HEK293 (cell line): ENCODE data around the gene OSBP2.

Experiments
- CTCF ChIA-PET: fragments of 350-600 bp; formaldehyde crosslinking; extraction: SDS; loops from one replicate; lab custom pipeline; 2021; ENCODE audit warnings: antibody characterized with exemption; lab: Yijun Ruan, JAX
- POLR2A ChIA-PET: fragments of 300-600 bp; formaldehyde crosslinking; extraction: SDS; loops from one replicate; lab custom pipeline; 2020; ENCODE audit warnings: antibody characterized with exemption, inconsistent platforms; lab: Yijun Ruan, JAX
- H3K27ac ChIP-seq: fragments of 200-500 bp; sonication (Bioruptor generic); 2 replicates; pipeline ENCODE4 v1.5.1; 2014; ENCODE audit warnings: low read depth, low read length, control low read depth, inconsistent platforms; ENCODE audit errors: extremely low read depth
- H3K36me3 ChIP-seq, 2 experiments: fragments of 200-500 bp in 1 of 2; sonication (Bioruptor generic) in 1 of 2; 1 replicate in 1 of 2; 2 replicates in 1 of 2; pipeline ENCODE4 v1.5.1; 2014 to 2017; ENCODE audit warnings: inconsistent platforms in 2 of 2, low read length in 2 of 2; ENCODE audit not compliant: control insufficient read depth in 2 of 2, insufficient read depth in 1 of 2
- H3K4me1 ChIP-seq: fragments of 200-500 bp; sonication (Bioruptor generic); 2 replicates; pipeline ENCODE4 v1.5.1; 2014; ENCODE audit warnings: mild to moderate bottlenecking, low read length, inconsistent platforms; ENCODE audit not compliant: control insufficient read depth, insufficient read depth
- H3K4me3 ChIP-seq: 2 replicates; pipeline ENCODE4 v1.5.1; 2011; ENCODE audit warnings: low read depth, mild to moderate bottlenecking, control low read depth, low read length, moderate library complexity
- H3K9me3 ChIP-seq: fragments of 200-500 bp; sonication (Bioruptor generic); 2 replicates; pipeline ENCODE4 v1.5.1; 2014; ENCODE audit warnings: low read depth, low read length, inconsistent platforms; ENCODE audit not compliant: control insufficient read depth, insufficient read depth
- CTCF ChIP-seq: fragments of 450-650 bp; formaldehyde crosslinking; IDR thresholded peaks from 2 replicates; pipeline ENCODE4 v1.5.1; 2016; ENCODE audit warnings: missing biosample characterization, missing genetic modification characterization
- HOXD13 ChIP-seq: sonication (generic); formaldehyde crosslinking; IDR thresholded peaks from 2 replicates; pipeline ENCODE4 v1.8.0; 2022; ENCODE audit warnings: missing genetic modification reagents, borderline replicate concordance
- KLF10 ChIP-seq: fragments of 450-650 bp; IDR thresholded peaks from 2 replicates; pipeline ENCODE4 v1.5.1; 2018; ENCODE audit warnings: missing biosample characterization, mild to moderate bottlenecking, missing genetic modification characterization
- MYNN ChIP-seq: fragments of 450-650 bp; formaldehyde crosslinking; IDR thresholded peaks from 2 replicates; pipeline ENCODE4 v1.5.1; 2016; ENCODE audit warnings: missing biosample characterization, missing genetic modification characterization, borderline replicate concordance
- OVOL3 ChIP-seq: fragments of 450-650 bp; formaldehyde crosslinking; IDR thresholded peaks from 2 replicates; pipeline ENCODE4 v1.5.1; 2016; ENCODE audit warnings: missing biosample characterization, missing genetic modification characterization
- PRDM1 ChIP-seq: fragments of 450-650 bp; formaldehyde crosslinking; IDR thresholded peaks from 2 replicates; pipeline ENCODE4; 2016; ENCODE audit warnings: missing biosample characterization, missing genetic modification characterization
- REST ChIP-seq: fragments of 450-650 bp; formaldehyde crosslinking; IDR thresholded peaks from 2 replicates; pipeline ENCODE4 v1.5.1; 2016; ENCODE audit warnings: missing biosample characterization, missing genetic modification characterization
- SALL2 ChIP-seq: fragments of 450-650 bp; formaldehyde crosslinking; IDR thresholded peaks from 2 replicates; pipeline ENCODE4 v1.5.0; 2017; ENCODE audit warnings: missing biosample characterization, mild to moderate bottlenecking, missing genetic modification characterization, borderline replicate concordance
- SCRT1 ChIP-seq: fragments of 450-650 bp; formaldehyde crosslinking; IDR thresholded peaks from 2 replicates; pipeline ENCODE4 v1.5.1; 2016; ENCODE audit warnings: missing biosample characterization, missing genetic modification characterization, borderline replicate concordance
- TSHZ1 ChIP-seq: fragments of 450-650 bp; formaldehyde crosslinking; IDR thresholded peaks from 2 replicates; pipeline ENCODE4 v1.5.1; 2016; ENCODE audit warnings: missing biosample characterization, missing genetic modification characterization, borderline replicate concordance
- ZIC2 ChIP-seq: fragments of 450-650 bp; formaldehyde crosslinking; IDR thresholded peaks from 2 replicates; pipeline ENCODE4 v1.5.1; 2016; ENCODE audit warnings: missing biosample characterization, missing genetic modification characterization
- ZNF148 ChIP-seq: fragments of 450-650 bp; formaldehyde crosslinking; IDR thresholded peaks from 2 replicates; pipeline ENCODE4 v1.5.0; 2017; ENCODE audit warnings: missing biosample characterization, missing genetic modification characterization, borderline replicate concordance
- ZNF26 ChIP-seq: fragments of 450-650 bp; formaldehyde crosslinking; IDR thresholded peaks from 2 replicates; pipeline ENCODE4 v1.5.1; 2016; ENCODE audit warnings: missing biosample characterization, missing genetic modification characterization
- ZNF366 ChIP-seq: fragments of 450-650 bp; formaldehyde crosslinking; conservative IDR thresholded peaks from 2 replicates; pipeline ENCODE4 v1.5.1; 2016; ENCODE audit warnings: missing biosample characterization, missing genetic modification characterization
- ZNF48 ChIP-seq: fragments of 450-650 bp; formaldehyde crosslinking; IDR thresholded peaks from 2 replicates; pipeline ENCODE4 v1.5.1; 2016; ENCODE audit warnings: missing biosample characterization, missing genetic modification characterization
- ZNF558 ChIP-seq: fragments of 450-650 bp; formaldehyde crosslinking; IDR thresholded peaks from 2 replicates; pipeline ENCODE4 v1.5.1; 2016; ENCODE audit warnings: missing biosample characterization, missing genetic modification characterization
- ZNF654 ChIP-seq: fragments of 450-650 bp; formaldehyde crosslinking; IDR thresholded peaks from 2 replicates; pipeline ENCODE4 v1.5.1; 2016; ENCODE audit warnings: low read depth, missing biosample characterization, missing genetic modification characterization
- ZNF658 ChIP-seq: fragments of 450-650 bp; formaldehyde crosslinking; IDR thresholded peaks from 2 replicates; pipeline ENCODE4; 2016; ENCODE audit warnings: missing biosample characterization, missing genetic modification characterization
- ZNF701 ChIP-seq: fragments of 450-650 bp; formaldehyde crosslinking; IDR thresholded peaks from 2 replicates; pipeline ENCODE4 v1.5.1; 2016; ENCODE audit warnings: missing biosample characterization, missing genetic modification characterization
- ZSCAN16 ChIP-seq: fragments of 450-650 bp; formaldehyde crosslinking; IDR thresholded peaks from 2 replicates; pipeline ENCODE4 v1.5.1; 2016; ENCODE audit warnings: missing biosample characterization, missing genetic modification characterization

The OSBP2 gene

GRCh38 chr22:30892286-30892685, 197.6 kb downstream of the OSBP2 start:
- no peaks in the 10 kb centered on the region for H3K9me3 ChIP-seq
- H3K4me3 ChIP-seq, result no peak overlapping the region
- no peaks in the 10 kb centered on the region for H3K4me1 ChIP-seq
- CTCF ChIA-PET, result interaction anchor here (0.6 to 3.3 kb wide), 2 partner anchors 52 to 130 kb away, joined by 3 to 48 read pairs; no protein-coding TSS in a partner anchor
- H3K36me3 ChIP-seq, result peaks cover 0 to 61% of the 10 kb centered on the region in 2 experiments; a peak in 2 of 3 replicates
- POLR2A ChIA-PET, result no interaction called here
- H3K27ac ChIP-seq, result no peak overlapping the region
- TF ChIP-seq ZNF48 (tag by site-specific recombination) (no peak), ZNF654 (tag by site-specific recombination) (no peak), MYNN (tag by site-specific recombination) (no peak), CTCF (tag by site-specific recombination) (no peak), REST (tag by site-specific recombination) (no peak), ZIC2 (tag by site-specific recombination) (no peak), HOXD13 (CRISPR knock-in tag) (no peak), KLF10 (tag by site-specific recombination) (no peak), ZNF701 (tag by site-specific recombination) (no peak), ZNF558 (no peak), ZNF658 (tag by site-specific recombination) (no peak), ZNF366 (tag by site-specific recombination) (no peak), ZSCAN16 (tag by site-specific recombination) (no peak), ZNF148 (tag by site-specific recombination) (no peak), PRDM1 (tag by site-specific recombination) (no peak), OVOL3 (tag by site-specific recombination) (no peak), ZNF26 (tag by site-specific recombination) (no peak), TSHZ1 (no peak), SALL2 (tag by site-specific recombination) (no peak), SCRT1 (tag by site-specific recombination) (no peak)
